Esophagus muscularis mucosa (tissue), 4 donors: ENCODE results near the gene SCN3B. TPM values are rescaled to one million over a fixed set of nuclear protein-coding genes. Genes with fewer than 3 reads are reported as not detected.

ENCODE experiments used
- DNase-seq: peaks from one replicate; pipeline ENCODE4 v3.0.0-alpha.2; 2017; ENCODE audit errors: extremely low spot score
- H3K27ac ChIP-seq, 4 donors: fragments of 200-600 bp; sonication (generic); replicated peaks in 1 of 4; 1 replicate in 3 of 4; 2 replicates in 1 of 4; pipeline ENCODE4 v1.5.1; 2016 to 2019; ENCODE audit warnings: mild to moderate bottlenecking in 1 of 4
- H3K27me3 ChIP-seq, 4 donors: fragments of 200-600 bp; sonication (generic); one replicate each; pipeline versions ENCODE4 v1.5.1 to v1.6.0; 2016 to 2019
- H3K36me3 ChIP-seq, 4 donors: fragments of 200-600 bp; sonication (generic); one replicate each; pipeline ENCODE4 v1.5.1; 2016 to 2019
- H3K4me1 ChIP-seq, 4 donors: fragments of 200-600 bp; sonication (generic); one replicate each; pipeline ENCODE4 v1.5.1; 2016 to 2019
- H3K4me3 ChIP-seq, 4 donors: fragments of 200-600 bp; sonication (generic); 1 replicate in 2 of 4; 2 replicates in 2 of 4; pipeline ENCODE4 v1.5.1; 2016 to 2019; ENCODE audit warnings: mild to moderate bottlenecking in 4 of 4, moderate library complexity in 1 of 4
- H3K9me3 ChIP-seq, 4 donors: fragments of 200-600 bp; sonication (generic); 1 replicate in 3 of 4; 2 replicates in 1 of 4; pipeline ENCODE4 v1.5.1; 2016 to 2019
- EP300 ChIP-seq: sonication (generic); formaldehyde crosslinking; IDR thresholded peaks from one replicate; pipeline ENCODE4 v1.6.1; 2017; ENCODE audit warnings: antibody characterized with exemption
- POLR2A ChIP-seq: fragments of 450-650 bp; IDR thresholded peaks from one replicate; pipeline ENCODE4 v1.6.1; 2017; ENCODE audit warnings: antibody characterized with exemption, moderate library complexity, mild to moderate bottlenecking, low read depth
- POLR2AphosphoS5 ChIP-seq, 2 donors: sonication (generic); formaldehyde crosslinking; IDR thresholded peaks; one replicate each; pipeline ENCODE4 v1.6.1; 2017; ENCODE audit warnings: antibody characterized with exemption in 2 of 2
- WGBS: methylation state at CpG from one replicate; pipeline ENCODE4 v1.1.5; 2018; 5-methylcytosine and 5-hydroxymethylcytosine counted together
- intact Hi-C: fragments of 100-400 bp; cut with DNase I; formaldehyde crosslinking; loops from one replicate; pipeline ENCODE4 v1.15.1; 2023
- total RNA-seq, 4 donors: library from RNA; depleted of rRNA; stranded (reverse); fragments of >200 nt; gene quantifications; one replicate each; pipeline versions ENCODE4 v1.1.0 to v1.2.1, GENCODE V29; 2016
- TF ChIP-seq, protein P1 (sequence below), 3 experiments: fragments of 200-600 bp in 2 of 3; fragments of 450-650 bp in 1 of 3; sonication (generic) in 2 of 3; IDR thresholded peaks; one replicate each; pipeline ENCODE4 v1.5.1; 2017 to 2019; ENCODE audit warnings: antibody characterized with exemption in 3 of 3, mild to moderate bottlenecking in 2 of 3, moderate library complexity in 1 of 3

The SCN3B gene
- total RNA-seq, 4 donors from 2014 or later = 0.42 to 3.6 (median 1.4) TPM

- intact Hi-C loops = no loop called here
- no peak for DNase-seq
- Histone ChIP-seq H3K4me3 (no peak overlapping the region), H3K4me1 (peaks cover 0 to 10% (median 9%) of the 10 kb centered on the region in 4 donors), H3K27ac (no peak overlapping the region), H3K27me3 (no peaks in the 10 kb centered on the region), H3K9me3 (no peaks in the 10 kb centered on the region), H3K36me3 (peaks cover 0 to 22% (median 0%) of the 10 kb centered on the region in 4 donors)
- 94% methylated on average over 6 of the region's 8 CpGs for WGBS
- TF ChIP-seq POLR2A (no peak), POLR2AphosphoS5 (IDR thresholded peaks at IDR 0.05) (no peak), EP300 (no peak)
- TF ChIP-seq, protein P1, sequence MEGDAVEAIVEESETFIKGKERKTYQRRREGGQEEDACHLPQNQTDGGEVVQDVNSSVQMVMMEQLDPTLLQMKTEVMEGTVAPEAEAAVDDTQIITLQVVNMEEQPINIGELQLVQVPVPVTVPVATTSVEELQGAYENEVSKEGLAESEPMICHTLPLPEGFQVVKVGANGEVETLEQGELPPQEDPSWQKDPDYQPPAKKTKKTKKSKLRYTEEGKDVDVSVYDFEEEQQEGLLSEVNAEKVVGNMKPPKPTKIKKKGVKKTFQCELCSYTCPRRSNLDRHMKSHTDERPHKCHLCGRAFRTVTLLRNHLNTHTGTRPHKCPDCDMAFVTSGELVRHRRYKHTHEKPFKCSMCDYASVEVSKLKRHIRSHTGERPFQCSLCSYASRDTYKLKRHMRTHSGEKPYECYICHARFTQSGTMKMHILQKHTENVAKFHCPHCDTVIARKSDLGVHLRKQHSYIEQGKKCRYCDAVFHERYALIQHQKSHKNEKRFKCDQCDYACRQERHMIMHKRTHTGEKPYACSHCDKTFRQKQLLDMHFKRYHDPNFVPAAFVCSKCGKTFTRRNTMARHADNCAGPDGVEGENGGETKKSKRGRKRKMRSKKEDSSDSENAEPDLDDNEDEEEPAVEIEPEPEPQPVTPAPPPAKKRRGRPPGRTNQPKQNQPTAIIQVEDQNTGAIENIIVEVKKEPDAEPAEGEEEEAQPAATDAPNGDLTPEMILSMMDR (IDR thresholded peaks at IDR 0.05) = no peak
Measured at GRCh38 chr11:123594188-123594901, 60.1 kb downstream of the SCN3B start.

- DNase-seq = no peak
- H3K27ac ChIP-seq = no peak overlapping the region
- H3K36me3 ChIP-seq = peaks cover 0 to 15% (median 0%) of the 10 kb centered on the region in 4 donors
- TF ChIP-seq POLR2A (no peak), POLR2AphosphoS5 (IDR thresholded peaks at IDR 0.05) (no peak), EP300 (no peak)
- TF ChIP-seq, protein P1 (IDR thresholded peaks at IDR 0.05) = no peak
- intact Hi-C loops = no loop called here
- H3K4me3 ChIP-seq = no peak overlapping the region
- H3K4me1 ChIP-seq = peaks cover 0 to 10% (median 9%) of the 10 kb centered on the region in 4 donors
- H3K9me3 ChIP-seq = no peaks in the 10 kb centered on the region
- WGBS = 95% methylated on average over 5 of the region's 6 CpGs
- H3K27me3 ChIP-seq = no peaks in the 10 kb centered on the region
Measured at GRCh38 chr11:123593570-123593969, 60.9 kb downstream of the SCN3B start.

DNA sequence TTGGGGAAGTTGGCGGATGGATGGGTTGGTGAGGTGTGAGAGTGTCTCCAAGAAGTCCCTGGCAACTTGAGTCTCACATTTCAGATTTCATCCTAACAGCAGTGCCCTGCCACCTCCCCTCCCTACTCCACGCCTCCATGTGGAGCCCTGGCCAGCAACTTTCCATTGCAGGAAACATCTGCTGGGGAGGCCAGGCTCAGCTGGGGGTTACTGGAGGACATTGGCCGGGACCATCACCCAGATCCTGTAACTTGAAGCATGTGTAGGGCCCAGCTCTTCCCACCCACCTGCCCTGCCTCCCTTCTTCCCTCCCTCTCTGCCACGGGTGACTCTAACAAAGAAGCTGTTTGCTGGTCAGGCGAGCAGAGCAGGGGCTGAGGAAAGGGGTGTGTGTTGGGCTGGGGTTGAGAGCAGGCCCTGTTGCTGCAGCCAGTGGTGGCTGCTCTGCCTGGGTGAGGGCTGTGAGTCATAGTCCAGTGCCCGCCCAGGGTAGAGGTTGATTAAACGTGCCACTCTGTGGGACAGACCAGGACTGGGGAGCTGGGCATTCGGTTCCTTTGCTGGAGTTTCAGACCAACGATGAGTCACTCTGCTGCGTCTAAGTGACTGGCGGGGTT, 64.0 kb downstream of the SCN3B start:
- no peak for DNase-seq
- TF ChIP-seq POLR2AphosphoS5 (IDR thresholded peaks at IDR 0.05) (no peak), EP300 (no peak), POLR2A (no peak)
- TF ChIP-seq, protein P1 (IDR thresholded peaks at IDR 0.05) = no peak
- Histone ChIP-seq H3K27ac (no peak overlapping the region), H3K36me3 (peaks cover 0 to 14% (median 0%) of the 10 kb centered on the region in 4 donors), H3K9me3 (no peaks in the 10 kb centered on the region), H3K27me3 (no peaks in the 10 kb centered on the region), H3K4me1 (peaks cover 0 to 10% (median 9%) of the 10 kb centered on the region in 4 donors), H3K4me3 (no peak overlapping the region)
- intact Hi-C loops = no loop called here
- 69% methylated on average over 10 of the region's 11 CpGs for WGBS

GRCh38 chr11:123588864-123589262, 65.6 kb downstream of the SCN3B start:
- TF ChIP-seq, protein P1 (IDR thresholded peaks at IDR 0.05) = no peak
- TF ChIP-seq POLR2A (no peak), POLR2AphosphoS5 (IDR thresholded peaks at IDR 0.05) (no peak), EP300 (no peak)
- Histone ChIP-seq H3K4me1 (peaks cover 0 to 10% (median 9%) of the 10 kb centered on the region in 4 donors), H3K27ac (no peak overlapping the region), H3K27me3 (no peaks in the 10 kb centered on the region), H3K4me3 (no peak overlapping the region), H3K9me3 (no peaks in the 10 kb centered on the region), H3K36me3 (peaks cover 0 to 14% (median 0%) of the 10 kb centered on the region in 4 donors)
- no peak for DNase-seq
- intact Hi-C loops = no loop called here
- WGBS = 97% methylated on average over 5 of the region's 5 CpGs
